KMS-11 (cell line): Measurements from ENCODE around the gene LYSET.
"Not testable (repeated sequence)": the region's sequence is repeated elsewhere in the genome, so short reads cannot be mapped to it uniquely, and the experiment has no call there.

Experiments used
- H2AFZ ChIP-seq: fragments of 200-600 bp; sonication (generic); 2 replicates; pipeline ENCODE4 v1.6.1; 2016; ENCODE audit warnings: antibody characterized with exemption, mixed run types, low read depth
- H3K27ac ChIP-seq: fragments of 200-600 bp; sonication (generic); 2 replicates; pipeline ENCODE4 v1.6.1; 2016; ENCODE audit warnings: mild to moderate bottlenecking, mixed run types
- H3K27me3 ChIP-seq: fragments of 200-600 bp; sonication (generic); 2 replicates; pipeline ENCODE4 v1.6.1; 2017; ENCODE audit warnings: mild to moderate bottlenecking, low read depth, mixed run types, moderate library complexity; ENCODE audit not compliant: insufficient read depth
- H3K36me3 ChIP-seq: fragments of 200-600 bp; sonication (generic); 2 replicates; pipeline ENCODE4 v1.6.1; 2017; ENCODE audit warnings: mild to moderate bottlenecking, mixed run types; ENCODE audit not compliant: insufficient read depth
- H3K4me1 ChIP-seq: fragments of 200-600 bp; sonication (generic); 2 replicates; pipeline ENCODE4 v1.6.1; 2016; ENCODE audit warnings: mild to moderate bottlenecking, low read depth, mixed run types; ENCODE audit not compliant: poor library complexity, severe bottlenecking
- H3K4me2 ChIP-seq: fragments of 200-600 bp; sonication (generic); 2 replicates; pipeline ENCODE4 v1.7.0; 2016; ENCODE audit warnings: mild to moderate bottlenecking, mixed run types
- H3K4me3 ChIP-seq: fragments of 200-600 bp; sonication (generic); IDR thresholded peaks from 2 replicates; pipeline ENCODE4 v1.6.1; 2017; ENCODE audit warnings: low read depth, low read length, mixed read lengths; ENCODE audit not compliant: insufficient read depth
- H3K79me2 ChIP-seq: fragments of 200-600 bp; sonication (generic); 2 replicates; pipeline ENCODE4 v1.6.1; 2016; ENCODE audit warnings: low read depth, mixed run types; ENCODE audit not compliant: insufficient read depth
- H3K9ac ChIP-seq: fragments of 200-600 bp; sonication (generic); 2 replicates; pipeline ENCODE4 v1.6.1; 2016; ENCODE audit warnings: mild to moderate bottlenecking, mixed run types
- H4K20me1 ChIP-seq: fragments of 200-600 bp; sonication (generic); 2 replicates; pipeline ENCODE4 v1.6.1; 2016; ENCODE audit warnings: mild to moderate bottlenecking, mixed run types; ENCODE audit not compliant: insufficient read depth
- CTCF ChIP-seq: fragments of 200-600 bp; sonication (generic); conservative IDR thresholded peaks from 2 replicates; pipeline ENCODE4 v1.6.1; 2017; ENCODE audit warnings: low read depth, mild to moderate bottlenecking, antibody characterized with exemption, low read length, moderate library complexity, mixed read lengths

The LYSET gene

GRCh38 chr14:93171376-93171775 lies 13.7 kb upstream of the LYSET start:
- TF ChIP-seq CTCF: no peak
- Histone ChIP-seq H3K4me1 (no peaks in the 10 kb centered on the region), H3K27me3 (no peaks in the 10 kb centered on the region)

DNA sequence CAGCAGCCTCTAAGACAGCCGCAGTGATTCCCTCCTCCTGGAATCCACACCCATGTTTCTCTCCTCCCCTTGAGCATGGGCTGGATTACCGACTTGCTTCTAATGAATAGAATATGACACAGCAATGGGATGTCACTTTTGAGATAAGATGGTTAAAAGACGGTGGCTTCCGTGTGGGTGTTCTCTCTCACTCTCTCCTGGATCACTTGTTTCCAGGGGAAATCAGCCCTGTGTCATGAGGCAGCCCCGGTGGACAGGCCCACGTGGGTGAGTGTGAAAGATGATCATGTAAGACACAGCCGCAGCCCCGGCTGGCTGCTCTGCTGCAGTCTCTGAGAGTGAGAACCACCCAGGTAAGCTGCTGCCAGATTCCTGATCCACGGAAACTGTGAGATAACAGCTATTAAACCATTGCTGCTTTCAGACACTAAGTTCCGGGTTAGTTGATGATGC lies 11.1 kb upstream of the LYSET start:
- H3K4me3 ChIP-seq: no peak overlapping the region
- H3K4me1 ChIP-seq: peaks cover 6% of the 10 kb centered on the region
- H3K9ac ChIP-seq: no peak overlapping the region
- H3K27me3 ChIP-seq: no peaks in the 10 kb centered on the region
- no peaks in the 10 kb centered on the region for H3K79me2 ChIP-seq
- H3K36me3 ChIP-seq: no peaks in the 10 kb centered on the region
- no peaks in the 10 kb centered on the region for H4K20me1 ChIP-seq
- H2AFZ ChIP-seq: no peak overlapping the region
- TF ChIP-seq CTCF: no peak
- H3K4me2 ChIP-seq: no peak overlapping the region
- H3K27ac ChIP-seq: no peak overlapping the region

More at GRCh38 chr14:93171376-93171775, 13.7 kb upstream of the LYSET start:
- H3K4me2 ChIP-seq: no peak overlapping the region
- no peak overlapping the region for H3K27ac ChIP-seq
- no peaks in the 10 kb centered on the region for H3K36me3 ChIP-seq
- no peak overlapping the region for H3K9ac ChIP-seq
- H3K79me2 ChIP-seq: no peaks in the 10 kb centered on the region
- H4K20me1 ChIP-seq: no peaks in the 10 kb centered on the region
- H2AFZ ChIP-seq: no peak overlapping the region
- no peak overlapping the region for H3K4me3 ChIP-seq

- not testable (repeated sequence) for H3K4me3 ChIP-seq, H3K9ac ChIP-seq, H4K20me1 ChIP-seq, H3K4me1 ChIP-seq, H3K4me2 ChIP-seq, H3K36me3 ChIP-seq, H3K79me2 ChIP-seq, H2AFZ ChIP-seq, H3K27ac ChIP-seq, H3K27me3 ChIP-seq
These were observed 10.4 kb upstream of the LYSET start for GRCh38 chr14:93174731-93175130.

GRCh38 chr14:93175492-93175891 lies 9.6 kb upstream of the LYSET start:
- no peak overlapping the region for H3K4me2 ChIP-seq
- no peaks in the 10 kb centered on the region for H4K20me1 ChIP-seq
- no peak overlapping the region for H3K27ac ChIP-seq
- no peak overlapping the region for H3K4me3 ChIP-seq
- no peaks in the 10 kb centered on the region for H3K27me3 ChIP-seq
- H3K36me3 ChIP-seq: no peaks in the 10 kb centered on the region
- H3K4me1 ChIP-seq: peaks cover 6% of the 10 kb centered on the region
- no peaks in the 10 kb centered on the region for H3K79me2 ChIP-seq
- no peak for TF ChIP-seq CTCF
- H2AFZ ChIP-seq: no peak overlapping the region
- H3K9ac ChIP-seq: no peak overlapping the region

DNA sequence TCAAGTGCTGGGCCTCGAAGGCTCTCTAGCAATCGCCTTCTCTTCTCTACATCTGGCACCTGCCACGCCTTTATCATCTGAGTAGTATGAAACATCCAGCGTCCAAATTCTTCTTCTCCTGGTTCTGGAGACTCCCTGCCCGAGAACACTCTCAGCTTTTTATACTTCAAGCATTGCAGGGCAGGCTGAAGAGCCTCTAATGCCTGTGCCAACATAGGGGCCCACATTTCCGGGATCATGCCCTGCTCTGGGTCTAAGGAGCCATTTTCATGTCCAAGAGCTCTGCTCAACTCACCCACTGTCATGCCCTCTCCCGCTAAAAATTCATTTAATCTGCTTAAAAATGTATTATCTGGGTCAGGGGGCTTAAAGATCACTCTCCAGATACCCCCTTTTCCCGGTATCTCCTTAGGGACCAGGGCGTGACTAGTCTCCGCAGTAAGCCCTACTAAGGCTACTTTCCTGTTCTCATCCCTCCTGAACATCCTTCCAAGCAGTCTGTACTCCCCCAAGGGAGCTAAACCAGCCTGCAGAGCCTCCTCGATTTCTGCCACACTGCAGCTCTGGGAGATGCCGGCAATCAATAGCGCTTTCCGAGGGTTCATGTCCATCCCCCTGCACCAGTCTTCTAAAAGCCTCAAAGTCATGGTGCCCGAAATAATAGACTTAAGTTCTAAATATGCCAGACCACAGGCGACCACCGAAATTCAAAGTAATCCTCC lies 1.4 kb upstream of the LYSET start:
- Histone ChIP-seq H3K9ac (peak overlapping the region; percentile 71; the same call in 1 of the 2 replicates), H3K36me3 (no peaks in the 10 kb centered on the region), H4K20me1 (no peaks in the 10 kb centered on the region), H3K4me1 (peaks cover 9% of the 10 kb centered on the region), H3K4me3 (no peak overlapping the region), H3K4me2 (peak overlapping the region; percentile 82), H3K27me3 (no peaks in the 10 kb centered on the region), H2AFZ (peak overlapping the region; percentile 66; the same call in 1 of the 2 replicates), H3K27ac (no peak overlapping the region; the same call in 1 of the 2 replicates), H3K79me2 (peaks cover 8% of the 10 kb centered on the region; the same call in 1 of the 2 replicates)
- TF ChIP-seq CTCF: no peak
